Testis (tissue), 3 donors: Measurements from ENCODE around the gene SIAH2. TPM values are rescaled to one million over a fixed set of nuclear protein-coding genes. Genes with fewer than 3 reads are reported as not detected.

Experiments
- DNase-seq: peaks from one replicate; pipeline ENCODE4 v3.0.0-alpha.2; 2019
- H3K27ac ChIP-seq, 2 donors: fragments of 200-600 bp; sonication (generic); one replicate each; pipeline ENCODE4 v1.5.1; 2019
- H3K27me3 ChIP-seq: fragments of 200-600 bp; sonication (generic); one replicate; pipeline ENCODE4 v1.5.1; 2019
- H3K36me3 ChIP-seq: fragments of 200-600 bp; sonication (generic); one replicate; pipeline ENCODE4 v1.5.1; 2017; ENCODE audit warnings: low read depth; ENCODE audit errors: missing control alignments
- H3K4me1 ChIP-seq: fragments of 200-600 bp; sonication (generic); one replicate; pipeline ENCODE4 v1.5.1; 2019
- H3K4me3 ChIP-seq, 2 donors: fragments of 200-600 bp; sonication (generic); one replicate each; pipeline ENCODE4 v1.5.1; 2017 to 2019
- H3K9me3 ChIP-seq: fragments of 200-600 bp; sonication (generic); one replicate; pipeline ENCODE4 v1.5.1; 2017
- CTCF ChIP-seq, 3 experiments: fragments of 450-650 bp in 2 of 3; fragments of 200-600 bp in 1 of 3; sonication (generic) in 1 of 3; IDR thresholded peaks; one replicate each; pipeline ENCODE4 v1.5.1; 2016 to 2019; ENCODE audit warnings: antibody characterized with exemption in 3 of 3, mild to moderate bottlenecking in 2 of 3, moderate library complexity in 1 of 3
- POLR2A ChIP-seq: fragments of 450-650 bp; IDR thresholded peaks from one replicate; pipeline ENCODE4 v1.6.1; 2017; ENCODE audit warnings: antibody characterized with exemption, mild to moderate bottlenecking, moderate library complexity
- WGBS, 2 donors: methylation state at CpG; one replicate each; pipeline ENCODE4 v1.1.5; 2018; 5-methylcytosine and 5-hydroxymethylcytosine counted together
- intact Hi-C: fragments of 100-400 bp; cut with DNase I; formaldehyde crosslinking; loops from one replicate; pipeline ENCODE4 v1.15.1; 2023; ENCODE audit warnings: low total_unique reads
- polyA plus RNA-seq: library from polyadenylated mRNA; stranded (reverse); fragments of 350-450 nt; fragmentation: Illumina TruSeq; extraction: RNeasy Lipid Tissue Mini Kit (QIAGEN cat#74804); gene quantifications from one replicate; pipeline ENCODE4 v1.2.3, GENCODE V29; 2014; ENCODE audit warnings: low read depth, low replicate concordance; ENCODE audit not compliant: insufficient read depth
- total RNA-seq, 2 donors: library from RNA; depleted of rRNA; stranded (reverse); fragments of >200 nt; gene quantifications; one replicate each; pipeline ENCODE4 v1.2.3, GENCODE V29; 2016

Gene SIAH2
- total and polyA plus RNA-seq, 3 donors from 2014 or later = 17.5 to 46.1 (median 37.5) TPM

GRCh38 chr3:150746791-150747590, 16.0 kb downstream of the SIAH2 start:
- H3K36me3 ChIP-seq = no peaks in the 10 kb centered on the region
- H3K27ac ChIP-seq = peak overlapping the region; percentile 13 to 80
- no peaks in the 10 kb centered on the region for H3K27me3 ChIP-seq
- peaks cover 16% of the 10 kb centered on the region for H3K4me1 ChIP-seq
- peak; percentile 52 for DNase-seq
- no peaks in the 10 kb centered on the region for H3K9me3 ChIP-seq
- intact Hi-C loops = no loop called here
- TF ChIP-seq CTCF (IDR thresholded peaks at IDR 0.05) (no peak), POLR2A (no peak)
- no peak overlapping the region for H3K4me3 ChIP-seq
- 56 to 75% methylated on average over 7 of the region's 7 CpGs for WGBS, 2 donors

GRCh38 chr3:150745832-150746231, 17.1 kb downstream of the SIAH2 start:
- H3K4me1 ChIP-seq = peaks cover 16% of the 10 kb centered on the region
- TF ChIP-seq CTCF (IDR thresholded peaks at IDR 0.05) = no peak
- no peak for TF ChIP-seq POLR2A
- DNase-seq = peak; percentile 7
- no peak overlapping the region for H3K4me3 ChIP-seq
- H3K27me3 ChIP-seq = no peaks in the 10 kb centered on the region
- H3K9me3 ChIP-seq = no peaks in the 10 kb centered on the region
- H3K27ac ChIP-seq = peak overlapping the region in 1 of 2 donors; percentile 14
- 92 to 98% methylated on average over 3 of the region's 3 CpGs for WGBS, 2 donors
- intact Hi-C loops = no loop called here
- no peaks in the 10 kb centered on the region for H3K36me3 ChIP-seq

GRCh38 chr3:150744919-150745211, 18.1 kb downstream of the SIAH2 start:
- no peak overlapping the region for H3K4me3 ChIP-seq
- H3K27me3 ChIP-seq = no peaks in the 10 kb centered on the region
- no peak for TF ChIP-seq CTCF (IDR thresholded peaks at IDR 0.05)
- TF ChIP-seq POLR2A = no peak
- no peaks in the 10 kb centered on the region for H3K36me3 ChIP-seq
- intact Hi-C loops = no loop called here
- WGBS, 2 donors = 51 to 59% methylated on average over 1 of the region's 1 CpG
- peaks cover 16% of the 10 kb centered on the region for H3K4me1 ChIP-seq
- no peaks in the 10 kb centered on the region for H3K9me3 ChIP-seq
- peak overlapping the region in 1 of 2 donors; percentile 57 for H3K27ac ChIP-seq
- DNase-seq = no peak

- Histone ChIP-seq H3K4me1 (peaks cover 16% of the 10 kb centered on the region), H3K27ac (peak overlapping the region in 1 of 2 donors; percentile 57), H3K36me3 (no peaks in the 10 kb centered on the region), H3K9me3 (no peaks in the 10 kb centered on the region), H3K4me3 (no peak overlapping the region), H3K27me3 (no peaks in the 10 kb centered on the region)
- no peak for DNase-seq
- intact Hi-C loops = no loop called here
- TF ChIP-seq CTCF (IDR thresholded peaks at IDR 0.05) (no peak), POLR2A (no peak)
- 58 to 67% methylated on average over 8 of the region's 8 CpGs for WGBS, 2 donors
These were observed 18.7 kb downstream of the SIAH2 start for GRCh38 chr3:150744041-150744918.
